ENCODE results near the gene PSPC1. TPM values are rescaled to one million over a fixed set of nuclear protein-coding genes. Genes with fewer than 3 reads are reported as not detected.

PSPC1 gene
- total RNA-seq, 1 donor from 2014 or later, result 75.6 TPM

GRCh38 chr13:19769854-19770253 lies 12.9 kb downstream of the PSPC1 start:
- ChIA-PET CTCF (no interaction called here), POLR2A (no interaction called here)
- TF ChIP-seq CTCF (IDR thresholded peaks at IDR 0.05), result no peak
- no peak for DNase-seq
- Mint-ChIP-seq H3K36me3 (ENCODE audit: low read depth) (peaks cover 63% of the 10 kb centered on the region), H3K27me3 (no peaks in the 10 kb centered on the region), H3K9me3 (no peaks in the 10 kb centered on the region), H3K4me1 (peaks cover 28% of the 10 kb centered on the region), H3K27ac (no peak overlapping the region), H3K4me3 (no peak overlapping the region)
- ATAC-seq (ENCODE audit: low read depth), result no peak
- intact Hi-C loops (cut with micrococcal nuclease), result no loop called here

GRCh38 chr13:19767966-19768365 lies 14.8 kb downstream of the PSPC1 start:
- CTCF ChIA-PET, result no interaction called here
- TF ChIP-seq CTCF (IDR thresholded peaks at IDR 0.05), result no peak
- no peak overlapping the region for H3K4me3 Mint-ChIP-seq
- H3K36me3 Mint-ChIP-seq (ENCODE audit: low read depth), result peaks cover 67% of the 10 kb centered on the region
- intact Hi-C loops (cut with micrococcal nuclease), result no loop called here
- H3K27ac Mint-ChIP-seq, result no peak overlapping the region
- POLR2A ChIA-PET, result no interaction called here
- no peak for ATAC-seq (ENCODE audit: low read depth)
- no peak for DNase-seq
- H3K9me3 Mint-ChIP-seq, result no peaks in the 10 kb centered on the region
- peaks cover 31% of the 10 kb centered on the region for H3K4me1 Mint-ChIP-seq
- H3K27me3 Mint-ChIP-seq, result no peaks in the 10 kb centered on the region

GRCh38 chr13:19766591-19766990 lies 16.2 kb downstream of the PSPC1 start:
- peaks cover 38% of the 10 kb centered on the region for H3K4me1 Mint-ChIP-seq
- intact Hi-C loops (cut with micrococcal nuclease), result no loop called here
- TF ChIP-seq CTCF (IDR thresholded peaks at IDR 0.05), result no peak
- ChIA-PET CTCF (interaction anchor here (0.6 kb wide), 1 partner anchor 184 kb away, joined by 3 read pairs; no protein-coding TSS in a partner anchor), POLR2A (no interaction called here)
- H3K27ac Mint-ChIP-seq, result no peak overlapping the region
- no peaks in the 10 kb centered on the region for H3K9me3 Mint-ChIP-seq
- H3K4me3 Mint-ChIP-seq, result no peak overlapping the region
- ATAC-seq (ENCODE audit: low read depth) (no peak), DNase-seq (no peak)
- peaks cover 65% of the 10 kb centered on the region for H3K36me3 Mint-ChIP-seq (ENCODE audit: low read depth)
- H3K27me3 Mint-ChIP-seq, result no peaks in the 10 kb centered on the region

- intact Hi-C loops (cut with micrococcal nuclease), result no loop called here
- no peak for TF ChIP-seq CTCF (IDR thresholded peaks at IDR 0.05)
- no peaks in the 10 kb centered on the region for H3K9me3 Mint-ChIP-seq
- H3K4me1 Mint-ChIP-seq, result peaks cover 41% of the 10 kb centered on the region
- no peak overlapping the region for H3K27ac Mint-ChIP-seq
- H3K4me3 Mint-ChIP-seq, result no peak overlapping the region
- H3K27me3 Mint-ChIP-seq, result no peaks in the 10 kb centered on the region
- ChIA-PET CTCF (interaction anchor here (0.7 kb wide), 1 partner anchor 10 kb away, joined by 3 read pairs; no protein-coding TSS in a partner anchor), POLR2A (no interaction called here)
- no peak for ATAC-seq (ENCODE audit: low read depth)
- H3K36me3 Mint-ChIP-seq (ENCODE audit: low read depth), result peaks cover 61% of the 10 kb centered on the region
- DNase-seq, result no peak
These were observed 18.5 kb downstream of the PSPC1 start for GRCh38 chr13:19764237-19764636.

GRCh38 chr13:19763618-19764017 lies 19.1 kb downstream of the PSPC1 start:
- ATAC-seq (ENCODE audit: low read depth), result no peak
- ChIA-PET POLR2A (no interaction called here), CTCF (no interaction called here)
- no peak overlapping the region for H3K4me3 Mint-ChIP-seq
- H3K27me3 Mint-ChIP-seq, result no peaks in the 10 kb centered on the region
- DNase-seq, result no peak
- H3K4me1 Mint-ChIP-seq, result peaks cover 41% of the 10 kb centered on the region
- no peaks in the 10 kb centered on the region for H3K9me3 Mint-ChIP-seq
- H3K27ac Mint-ChIP-seq, result no peak overlapping the region
- no peak for TF ChIP-seq CTCF (IDR thresholded peaks at IDR 0.05)
- intact Hi-C loops (cut with micrococcal nuclease), result no loop called here
- peaks cover 67% of the 10 kb centered on the region for H3K36me3 Mint-ChIP-seq (ENCODE audit: low read depth)

Measured in activated B cell treated with CpG ODN at 0.5 μM for 24 hours (primary cell).